Measurements from ENCODE around the gene GBA3.

GBA3 gene

DNA sequence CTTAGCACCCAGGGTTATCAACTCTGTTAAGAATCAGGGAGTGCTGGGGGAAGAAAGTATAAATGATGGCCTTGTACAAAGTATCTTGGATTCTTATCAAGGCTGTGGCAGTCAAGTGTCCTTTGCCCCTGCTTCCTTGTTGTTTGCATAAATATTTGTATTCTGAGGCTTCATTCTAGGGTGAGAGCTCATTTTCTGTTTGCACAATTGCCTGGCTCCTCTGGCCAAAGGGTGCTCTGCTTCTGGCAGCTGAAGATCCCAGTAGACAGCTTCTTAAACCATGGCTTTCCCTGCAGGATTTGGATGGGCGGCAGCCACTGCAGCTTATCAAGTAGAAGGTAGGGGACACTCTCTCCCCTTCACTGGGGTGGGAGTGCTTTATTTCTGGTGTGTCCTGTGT is at the start of gene GBA3:
Gene GBA3, plus strand, starts transcription at position 202 of the 400 bp plus-strand sequence.
- Histone ChIP-seq H3K27ac (no peak within 1 kb of the TSS), H3K4me1 (no peaks in the 10 kb centered on the region), H3K4me2 (no peak within 1 kb of the TSS), H3K9ac (no peak within 1 kb of the TSS), H4K20me1 (no peaks in the 10 kb centered on the region), H3K9me3 (no peaks in the 10 kb centered on the region), H3K36me3 (no peaks in the 10 kb centered on the region), H3K4me3 (no peak within 1 kb of the TSS), H3K27me3 (no peaks in the 10 kb centered on the region)
- no peak for TF ChIP-seq Cebpa-rat (IDR thresholded peaks at IDR 0.05)

DNA sequence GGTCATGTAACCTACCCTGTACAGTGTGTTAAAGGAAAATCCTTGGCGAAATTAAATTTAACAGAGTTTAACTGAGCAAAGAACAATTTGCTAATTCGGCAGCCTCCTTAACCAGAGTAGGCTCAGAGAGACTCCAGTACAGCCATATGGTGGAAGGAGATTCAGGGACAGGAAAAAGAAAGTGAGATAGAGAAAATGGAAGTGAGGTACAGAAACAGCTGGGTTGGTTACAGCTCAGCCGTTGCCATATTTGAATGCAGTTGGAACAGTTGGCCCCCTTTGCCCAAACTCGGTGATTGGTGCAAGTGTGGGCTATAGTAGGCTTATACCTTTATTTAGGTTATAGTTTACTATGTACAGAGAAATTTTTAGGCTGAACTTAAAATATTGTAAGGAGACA is 48.8 kb upstream of the GBA3 start:
- H3K4me2 ChIP-seq = no peak overlapping the region
- H3K27ac ChIP-seq = no peak overlapping the region
- H4K20me1 ChIP-seq = no peaks in the 10 kb centered on the region
- no peaks in the 10 kb centered on the region for H3K4me1 ChIP-seq
- no peaks in the 10 kb centered on the region for H3K27me3 ChIP-seq
- TF ChIP-seq Cebpa-rat (IDR thresholded peaks at IDR 0.05) = no peak
- H3K4me3 ChIP-seq = no peak overlapping the region
- peaks cover 15% of the 10 kb centered on the region for H3K9me3 ChIP-seq
- H3K36me3 ChIP-seq = no peaks in the 10 kb centered on the region
- H3K9ac ChIP-seq = no peak overlapping the region

DNA sequence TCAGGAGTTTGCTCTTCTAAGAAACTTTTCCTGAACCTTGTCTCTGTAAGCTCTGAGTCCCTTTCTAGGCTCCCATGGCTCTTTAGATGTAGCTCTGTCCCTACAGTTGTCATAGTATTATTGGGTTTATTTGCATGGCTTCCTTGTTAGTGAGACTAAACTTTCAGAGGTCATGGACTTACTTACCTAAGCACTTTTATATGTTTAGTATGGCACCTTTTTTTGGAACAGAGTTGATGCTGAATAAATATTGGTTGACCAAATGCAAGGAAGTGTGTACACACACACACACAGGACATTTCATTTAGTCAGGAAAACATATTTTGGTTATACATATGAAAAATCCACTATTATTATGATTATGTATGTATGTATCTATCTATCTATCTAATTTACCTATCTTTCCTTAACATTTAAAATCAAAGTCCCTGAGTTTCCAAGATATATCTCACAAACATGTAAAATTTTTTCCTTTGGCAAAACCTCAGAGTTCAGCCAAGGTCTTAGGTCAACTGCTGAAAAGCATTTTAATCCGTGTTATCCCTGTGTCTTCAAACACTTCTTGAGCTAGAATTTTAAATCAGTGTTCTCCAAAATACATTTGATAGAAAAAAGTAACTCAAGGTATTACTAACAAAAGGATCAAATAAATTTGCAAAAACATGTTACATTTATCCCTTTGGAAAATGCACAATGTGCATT is 47.1 kb upstream of the GBA3 start:
- no peaks in the 10 kb centered on the region for H3K36me3 ChIP-seq
- H3K4me2 ChIP-seq = no peak overlapping the region
- H3K9me3 ChIP-seq = peaks cover 5% of the 10 kb centered on the region
- no peaks in the 10 kb centered on the region for H3K27me3 ChIP-seq
- H3K4me3 ChIP-seq = no peak overlapping the region
- H4K20me1 ChIP-seq = no peaks in the 10 kb centered on the region
- no peak overlapping the region for H3K27ac ChIP-seq
- no peak for TF ChIP-seq Cebpa-rat (IDR thresholded peaks at IDR 0.05)
- no peak overlapping the region for H3K9ac ChIP-seq
- H3K4me1 ChIP-seq = no peaks in the 10 kb centered on the region

DNA sequence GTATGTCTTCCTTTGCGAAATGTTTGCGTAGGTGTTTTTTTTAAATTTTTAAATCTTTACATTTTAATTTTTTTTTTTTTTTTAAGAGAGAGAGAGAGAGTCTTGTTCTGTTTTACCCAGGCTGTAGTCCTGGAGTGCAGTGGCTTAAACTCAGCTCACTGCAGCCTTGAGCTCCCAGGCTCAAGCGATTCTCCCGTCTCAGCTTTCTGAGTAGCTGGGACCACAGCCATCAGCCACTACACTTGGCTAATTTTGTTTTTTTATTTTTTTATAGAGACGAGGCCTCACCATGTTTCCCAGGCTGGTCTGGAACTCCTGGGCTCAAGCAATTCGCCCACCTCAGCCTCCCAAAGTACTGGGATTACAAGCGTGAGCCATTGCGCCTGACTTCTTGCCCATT is 43.7 kb upstream of the GBA3 start:
- H4K20me1 ChIP-seq = no peaks in the 10 kb centered on the region
- H3K4me2 ChIP-seq = no peak overlapping the region
- H3K27ac ChIP-seq = no peak overlapping the region
- no peak for TF ChIP-seq Cebpa-rat (IDR thresholded peaks at IDR 0.05)
- no peaks in the 10 kb centered on the region for H3K27me3 ChIP-seq
- no peak overlapping the region for H3K9ac ChIP-seq
- peaks cover 11% of the 10 kb centered on the region; the same call in 1 of the 2 replicates for H3K9me3 ChIP-seq
- H3K36me3 ChIP-seq = no peaks in the 10 kb centered on the region
- no peak overlapping the region for H3K4me3 ChIP-seq
- no peaks in the 10 kb centered on the region for H3K4me1 ChIP-seq

- no peak for TF ChIP-seq Cebpa-rat (IDR thresholded peaks at IDR 0.05)
- H3K9me3 ChIP-seq = peaks cover 11% of the 10 kb centered on the region; the same call in 1 of the 2 replicates
- no peak overlapping the region for H3K4me3 ChIP-seq
- no peak overlapping the region for H3K27ac ChIP-seq
- H3K9ac ChIP-seq = no peak overlapping the region
- H3K27me3 ChIP-seq = no peaks in the 10 kb centered on the region
- H3K4me2 ChIP-seq = no peak overlapping the region
- no peaks in the 10 kb centered on the region for H3K4me1 ChIP-seq
- H3K36me3 ChIP-seq = no peaks in the 10 kb centered on the region
- no peaks in the 10 kb centered on the region for H4K20me1 ChIP-seq
Measured at GRCh38 chr4:22650771-22651170, 42.0 kb upstream of the GBA3 start.

GRCh38 chr4:22653752-22654151 is 39.0 kb upstream of the GBA3 start:
- TF ChIP-seq Cebpa-rat (IDR thresholded peaks at IDR 0.05) = no peak
- Histone ChIP-seq H3K4me3 (no peak overlapping the region), H3K9ac (no peak overlapping the region), H3K4me2 (no peak overlapping the region), H3K9me3 (peaks cover 11% of the 10 kb centered on the region; the same call in 1 of the 2 replicates), H4K20me1 (no peaks in the 10 kb centered on the region), H3K4me1 (no peaks in the 10 kb centered on the region), H3K36me3 (no peaks in the 10 kb centered on the region), H3K27ac (no peak overlapping the region), H3K27me3 (no peaks in the 10 kb centered on the region)

DNA sequence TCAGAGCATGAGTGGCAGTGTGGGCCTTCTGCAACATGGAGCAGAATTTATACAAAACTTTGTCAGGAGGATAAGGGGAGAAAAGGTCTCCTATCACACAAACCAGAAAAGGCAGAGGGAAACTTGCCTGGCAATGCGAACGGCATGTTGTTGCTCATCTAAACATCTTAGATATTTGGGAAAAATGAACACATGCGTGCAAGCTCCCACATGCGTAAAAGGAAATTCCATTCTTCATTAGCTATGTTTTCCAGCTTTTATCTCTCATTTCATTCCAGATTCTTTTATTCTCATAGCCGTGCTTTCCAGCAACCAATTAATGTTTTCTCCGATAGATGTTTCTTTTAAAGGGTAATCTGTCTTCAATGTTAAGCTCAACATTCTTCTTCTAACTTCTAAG is 31.3 kb upstream of the GBA3 start:
- no peak for TF ChIP-seq Cebpa-rat (IDR thresholded peaks at IDR 0.05)
- H3K9me3 ChIP-seq = peaks cover 8% of the 10 kb centered on the region; the same call in 1 of the 2 replicates
- H3K4me3 ChIP-seq = no peak overlapping the region
- no peaks in the 10 kb centered on the region for H4K20me1 ChIP-seq
- no peak overlapping the region for H3K9ac ChIP-seq
- no peak overlapping the region for H3K27ac ChIP-seq
- no peaks in the 10 kb centered on the region for H3K27me3 ChIP-seq
- H3K36me3 ChIP-seq = no peaks in the 10 kb centered on the region
- no peak overlapping the region for H3K4me2 ChIP-seq
- peaks cover 18% of the 10 kb centered on the region for H3K4me1 ChIP-seq

GRCh38 chr4:22667332-22667940 is 25.3 kb upstream of the GBA3 start:
- Histone ChIP-seq H3K4me2 (no peak overlapping the region), H3K9me3 (peaks cover 8% of the 10 kb centered on the region; the same call in 1 of the 2 replicates), H3K9ac (no peak overlapping the region), H4K20me1 (no peaks in the 10 kb centered on the region), H3K4me3 (no peak overlapping the region), H3K27me3 (no peaks in the 10 kb centered on the region), H3K4me1 (peaks cover 36% of the 10 kb centered on the region), H3K36me3 (no peaks in the 10 kb centered on the region), H3K27ac (no peak overlapping the region)
- no peak for TF ChIP-seq Cebpa-rat (IDR thresholded peaks at IDR 0.05)

DNA sequence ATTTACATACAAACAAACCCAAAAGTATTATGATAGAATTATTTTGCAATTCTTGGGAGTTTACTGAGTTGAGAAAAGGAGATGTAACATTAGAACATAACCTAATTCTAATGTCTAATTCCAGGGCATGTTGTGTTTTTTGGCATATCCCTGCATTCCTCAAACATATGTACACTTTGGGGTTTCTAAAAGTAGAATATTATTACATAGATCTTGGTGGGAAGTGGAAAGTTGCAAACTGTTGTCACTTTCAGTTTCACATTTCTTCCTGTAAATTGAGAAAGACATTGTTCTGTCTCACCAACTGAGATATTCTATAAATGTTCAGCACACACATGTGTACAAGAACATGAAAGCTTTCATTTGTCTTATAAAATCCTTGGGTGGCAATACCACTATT is 24.4 kb upstream of the GBA3 start:
- no peaks in the 10 kb centered on the region for H3K36me3 ChIP-seq
- peak overlapping the region; percentile 57 for H3K4me2 ChIP-seq
- peaks cover 5% of the 10 kb centered on the region; the same call in 1 of the 2 replicates for H3K9me3 ChIP-seq
- peaks cover 43% of the 10 kb centered on the region for H3K4me1 ChIP-seq
- no peaks in the 10 kb centered on the region for H3K27me3 ChIP-seq
- H3K9ac ChIP-seq = no peak overlapping the region
- peak overlapping the region; percentile 67 for H3K27ac ChIP-seq
- H3K4me3 ChIP-seq = no peak overlapping the region
- no peaks in the 10 kb centered on the region for H4K20me1 ChIP-seq
- no peak for TF ChIP-seq Cebpa-rat (IDR thresholded peaks at IDR 0.05)

- no peak overlapping the region for H3K9ac ChIP-seq
- no peaks in the 10 kb centered on the region for H4K20me1 ChIP-seq
- peak overlapping the region; percentile 67 for H3K27ac ChIP-seq
- H3K4me2 ChIP-seq = peak overlapping the region; percentile 57
- H3K9me3 ChIP-seq = peaks cover under 1% of the 10 kb centered on the region; the same call in 1 of the 2 replicates
- H3K4me1 ChIP-seq = peaks cover 40% of the 10 kb centered on the region
- no peak overlapping the region for H3K4me3 ChIP-seq
- H3K36me3 ChIP-seq = no peaks in the 10 kb centered on the region
- H3K27me3 ChIP-seq = no peaks in the 10 kb centered on the region
- TF ChIP-seq Cebpa-rat (IDR thresholded peaks at IDR 0.05) = no peak
Measured at GRCh38 chr4:22668702-22669101, 24.0 kb upstream of the GBA3 start.

Data from BLaER1 (cell line).